ENCODE measurements around the gene CDKN1B. TPM values are rescaled to one million over a fixed set of nuclear protein-coding genes. Genes with fewer than 3 reads are reported as not detected.

Gene CDKN1B
- total RNA-seq, 1 donor from 2014 or later, result 84.2 TPM

DNA sequence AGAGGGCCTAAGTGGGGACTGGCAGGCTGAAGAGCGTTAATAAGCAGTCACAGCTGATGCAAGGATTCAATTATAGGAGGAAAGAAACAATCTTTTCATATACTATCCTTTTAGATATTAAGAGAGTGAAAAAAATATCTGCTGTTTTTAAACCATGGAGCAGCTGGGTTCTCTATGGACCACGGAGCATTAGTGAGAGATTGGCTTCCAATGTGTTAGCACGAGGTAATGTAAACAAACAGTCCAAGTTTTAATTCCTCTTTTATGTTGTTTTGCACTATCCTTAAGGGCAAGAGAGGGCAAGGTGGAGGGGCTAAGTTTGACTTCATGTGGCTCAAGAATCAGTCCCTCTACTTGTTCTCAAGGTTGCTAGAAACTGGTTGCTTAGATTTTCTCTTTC lies 30.9 kb downstream of the CDKN1B start:
- H3K9me3 ChIP-seq (ENCODE audit: low read depth), result no peaks in the 10 kb centered on the region
- peaks cover 5% of the 10 kb centered on the region for H3K36me3 Mint-ChIP-seq
- H3K79me2 ChIP-seq (ENCODE audit: low read depth), result no peaks in the 10 kb centered on the region
- no peaks in the 10 kb centered on the region for H4K20me1 ChIP-seq (ENCODE audit: low read depth)
- peaks cover 23% of the 10 kb centered on the region for H3K4me1 Mint-ChIP-seq
- H3K4me3 Mint-ChIP-seq, result no peak overlapping the region
- no peak overlapping the region for H2AFZ ChIP-seq (replicated peaks)
- H3K36me3 ChIP-seq, result no peaks in the 10 kb centered on the region
- H3K9ac ChIP-seq, result no peak overlapping the region
- H3F3A ChIP-seq (ENCODE audit: low read depth), result peaks cover 4% of the 10 kb centered on the region
- no peak overlapping the region for H3K4me3 ChIP-seq
- no peaks in the 10 kb centered on the region for H3K27me3 ChIP-seq
- H3K27ac ChIP-seq, result no peak overlapping the region
- DNase-seq (ENCODE audit: low spot score), result no peak
- no peaks in the 10 kb centered on the region for H3K4me1 ChIP-seq
- H3K27ac Mint-ChIP-seq, result no peak overlapping the region
- no peak overlapping the region for H3K4me2 ChIP-seq
- no peaks in the 10 kb centered on the region for H3K9me3 Mint-ChIP-seq
- TF ChIP-seq CTCF (IDR thresholded peaks at IDR 0.05) (no peak), EZH2 (IDR thresholded peaks at IDR 0.05) (no peak), EZH2phosphoT487 (IDR thresholded peaks at IDR 0.05) (no peak)
- H3K27me3 Mint-ChIP-seq (ENCODE audit: insufficient read depth, low read depth), result peaks cover 5% of the 10 kb centered on the region

DNA sequence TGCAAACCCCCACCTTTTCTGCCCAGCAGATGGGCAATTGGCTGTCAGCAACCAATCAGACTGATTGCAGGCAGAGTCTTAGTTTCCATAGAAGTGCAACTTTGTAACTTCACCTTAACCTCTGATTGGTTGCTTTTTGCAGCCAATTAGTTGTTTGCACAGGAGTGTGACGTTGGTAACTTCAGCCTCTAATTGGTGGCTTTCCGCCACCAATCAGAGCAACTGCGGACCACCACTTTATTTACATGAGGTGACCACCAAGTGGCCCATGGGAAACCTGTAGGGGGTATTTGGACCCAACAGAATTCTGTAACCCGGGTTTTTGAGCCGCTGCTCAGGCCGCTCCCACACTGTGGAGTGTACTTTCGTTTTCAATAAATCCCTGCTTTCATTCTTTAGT lies 32.3 kb downstream of the CDKN1B start:
- Mint-ChIP-seq H3K36me3 (peaks cover 5% of the 10 kb centered on the region), H3K4me3 (no peak overlapping the region), H3K4me1 (peaks cover 23% of the 10 kb centered on the region), H3K9me3 (no peaks in the 10 kb centered on the region), H3K27ac (no peak overlapping the region), H3K27me3 (ENCODE audit: insufficient read depth, low read depth) (peaks cover 5% of the 10 kb centered on the region)
- H2AFZ ChIP-seq (replicated peaks), result no peak overlapping the region
- no peaks in the 10 kb centered on the region for H3K9me3 ChIP-seq (ENCODE audit: low read depth)
- no peaks in the 10 kb centered on the region for H4K20me1 ChIP-seq (ENCODE audit: low read depth)
- no peak for DNase-seq (ENCODE audit: low spot score)
- no peak overlapping the region for H3K4me2 ChIP-seq
- H3K79me2 ChIP-seq (ENCODE audit: low read depth), result no peaks in the 10 kb centered on the region
- no peak overlapping the region for H3K4me3 ChIP-seq
- H3K36me3 ChIP-seq, result no peaks in the 10 kb centered on the region
- no peaks in the 10 kb centered on the region for H3K4me1 ChIP-seq
- no peak overlapping the region for H3K27ac ChIP-seq
- no peak overlapping the region for H3K9ac ChIP-seq
- no peak for TF ChIP-seq CTCF (IDR thresholded peaks at IDR 0.05)
- no peak for TF ChIP-seq EZH2 (IDR thresholded peaks at IDR 0.05)
- no peak for TF ChIP-seq EZH2phosphoT487 (IDR thresholded peaks at IDR 0.05)
- no peaks in the 10 kb centered on the region for H3K27me3 ChIP-seq
- H3F3A ChIP-seq (ENCODE audit: low read depth), result peaks cover 4% of the 10 kb centered on the region

- Mint-ChIP-seq H3K9me3 (no peaks in the 10 kb centered on the region), H3K27ac (no peak overlapping the region), H3K36me3 (peaks cover 6% of the 10 kb centered on the region), H3K27me3 (ENCODE audit: insufficient read depth, low read depth) (no peaks in the 10 kb centered on the region), H3K4me1 (peaks cover 9% of the 10 kb centered on the region), H3K4me3 (no peak overlapping the region)
- no peak for DNase-seq (ENCODE audit: low spot score)
- H3K36me3 ChIP-seq, result no peaks in the 10 kb centered on the region
- H3K4me2 ChIP-seq, result no peak overlapping the region
- H3K27me3 ChIP-seq, result no peaks in the 10 kb centered on the region
- H3K4me1 ChIP-seq, result peaks cover 3% of the 10 kb centered on the region
- H3K27ac ChIP-seq, result no peak overlapping the region
- H3K4me3 ChIP-seq, result no peak overlapping the region
- no peaks in the 10 kb centered on the region for H3K79me2 ChIP-seq (ENCODE audit: low read depth)
- no peak overlapping the region for H2AFZ ChIP-seq (replicated peaks)
- no peaks in the 10 kb centered on the region for H3F3A ChIP-seq (ENCODE audit: low read depth)
- no peaks in the 10 kb centered on the region for H3K9me3 ChIP-seq (ENCODE audit: low read depth)
- TF ChIP-seq CTCF (IDR thresholded peaks at IDR 0.05), result no peak
- TF ChIP-seq EZH2phosphoT487 (IDR thresholded peaks at IDR 0.05), result no peak
- no peak for TF ChIP-seq EZH2 (IDR thresholded peaks at IDR 0.05)
- H3K9ac ChIP-seq, result no peak overlapping the region
- no peaks in the 10 kb centered on the region for H4K20me1 ChIP-seq (ENCODE audit: low read depth)
These were observed 38.8 kb downstream of the CDKN1B start for GRCh38 chr12:12755923-12756322.
